HepG2 (cell line): Measurements from ENCODE around the gene TSPAN32. TPM values are rescaled to one million over a fixed set of nuclear protein-coding genes. Genes with fewer than 3 reads are reported as not detected.

ENCODE experiments used
- ASH2L ChIP-seq: fragments of 300-600, 200-600 bp; sonication (generic); IDR thresholded peaks from 2 replicates; pipeline ENCODE4 v1.7.0; 2017; ENCODE audit warnings: low read depth, mild to moderate bottlenecking, moderate library complexity, mixed read lengths, low read length; ENCODE audit not compliant: insufficient read length
- ATF3 ChIP-seq: sonication (generic); formaldehyde crosslinking; IDR thresholded peaks from 2 replicates; pipeline ENCODE4 v1.4.0; 2020; ENCODE audit warnings: missing genetic modification reagents
- E2F1 ChIP-seq: sonication (generic); formaldehyde crosslinking; IDR thresholded peaks from 2 replicates; pipeline ENCODE4 v1.5.0; 2020; ENCODE audit warnings: missing genetic modification reagents
- FOSL1 ChIP-seq: sonication (generic); formaldehyde crosslinking; IDR thresholded peaks from 2 replicates; pipeline ENCODE4 v1.9.0; 2021; ENCODE audit warnings: missing genetic modification reagents, borderline replicate concordance
- GZF1 ChIP-seq: sonication (generic); formaldehyde crosslinking; IDR thresholded peaks from 2 replicates; pipeline ENCODE4 v1.5.1; 2020; ENCODE audit warnings: mild to moderate bottlenecking, missing genetic modification reagents
- HDAC6 ChIP-seq: fragments of 200-600 bp; sonication (generic); IDR thresholded peaks from 2 replicates; pipeline ENCODE4 v1.7.0; 2017; ENCODE audit warnings: mild to moderate bottlenecking, antibody characterized with exemption, low read length, low read depth
- HNF4G ChIP-seq, 2 experiments: sonication (generic) in 1 of 2; formaldehyde crosslinking in 1 of 2; IDR thresholded peaks; 2 replicates each; pipeline versions ENCODE4 v1.4.0 to v1.6.1; 2011 to 2020; ENCODE audit warnings: borderline replicate concordance in 2 of 2, low read depth in 2 of 2, mild to moderate bottlenecking in 2 of 2, low read length in 1 of 2, missing genetic modification reagents in 1 of 2, moderate library complexity in 1 of 2
- KDM2A ChIP-seq: sonication (generic); formaldehyde crosslinking; IDR thresholded peaks from 2 replicates; pipeline ENCODE4 v1.4.0; 2020; ENCODE audit warnings: low read depth, missing genetic modification reagents, borderline replicate concordance
- KLF6 ChIP-seq: IDR thresholded peaks from 2 replicates; pipeline ENCODE4 v1.8.0; 2016; ENCODE audit warnings: missing biosample characterization, missing genetic modification reagents
- NCOA5 ChIP-seq: sonication (generic); formaldehyde crosslinking; IDR thresholded peaks from 2 replicates; pipeline ENCODE4 v1.4.0; 2020; ENCODE audit warnings: missing genetic modification reagents
- PAWR ChIP-seq: sonication (generic); formaldehyde crosslinking; IDR thresholded peaks from 2 replicates; pipeline ENCODE4 v1.4.0; 2020; ENCODE audit warnings: missing genetic modification reagents, mild to moderate bottlenecking, borderline replicate concordance
- PRDM15 ChIP-seq: sonication (generic); formaldehyde crosslinking; IDR thresholded peaks from 2 replicates; pipeline ENCODE4 v1.4.0; 2020; ENCODE audit warnings: missing genetic modification reagents
- SPEN ChIP-seq: sonication (generic); formaldehyde crosslinking; IDR thresholded peaks from 2 replicates; pipeline ENCODE4 v1.5.1; 2020; ENCODE audit warnings: low read depth, mild to moderate bottlenecking, missing genetic modification reagents
- ZFP36 ChIP-seq: fragments of 150-350 bp; IDR thresholded peaks from 2 replicates; pipeline ENCODE4 v1.6.1; 2018; ENCODE audit warnings: borderline replicate concordance, low read length, low read depth; ENCODE audit not compliant: partially characterized antibody
- ZFP36L2 ChIP-seq: sonication (generic); formaldehyde crosslinking; IDR thresholded peaks from 2 replicates; pipeline ENCODE4 v1.4.0; 2020; ENCODE audit warnings: missing genetic modification reagents
- ZFYVE20 ChIP-seq: sonication (generic); formaldehyde crosslinking; IDR thresholded peaks from 2 replicates; pipeline ENCODE4 v1.8.0; 2023; ENCODE audit warnings: low read depth, mild to moderate bottlenecking, moderate library complexity, missing genetic modification reagents, borderline replicate concordance
- ZNF124 ChIP-seq: sonication (generic); formaldehyde crosslinking; IDR thresholded peaks from 2 replicates; pipeline ENCODE4 v1.4.0; 2020; ENCODE audit warnings: missing genetic modification reagents
- ZNF207 ChIP-seq: fragments of 450-650 bp; IDR thresholded peaks from 2 replicates; pipeline ENCODE4 v1.6.1; 2016; ENCODE audit warnings: antibody characterized with exemption, borderline replicate concordance
- ZNF44 ChIP-seq: sonication (generic); formaldehyde crosslinking; IDR thresholded peaks from 2 replicates; pipeline ENCODE4 v1.5.1; 2020; ENCODE audit warnings: mild to moderate bottlenecking, missing genetic modification reagents
- ZNF543 ChIP-seq: sonication (generic); formaldehyde crosslinking; IDR thresholded peaks from 2 replicates; pipeline ENCODE4 v1.4.0; 2020; ENCODE audit warnings: mild to moderate bottlenecking, missing genetic modification reagents
- ZNF660 ChIP-seq: sonication (generic); formaldehyde crosslinking; IDR thresholded peaks from 2 replicates; pipeline ENCODE4 v1.5.1; 2020; ENCODE audit warnings: mild to moderate bottlenecking, low read depth, missing genetic modification reagents, borderline replicate concordance
- ZNF770 ChIP-seq: sonication (generic); formaldehyde crosslinking; IDR thresholded peaks from 2 replicates; pipeline ENCODE4 v1.5.0; 2020; ENCODE audit warnings: mild to moderate bottlenecking, missing genetic modification reagents
- polyA plus RNA-seq, 8 experiments: library from polyadenylated mRNA; depleted of rRNA in 3 of 8; stranded (reverse) in 7 of 8; unstranded in 1 of 8; fragments of >200 nt; fragmentation: Illumina TruSeq in 4 of 8; extraction: Trizol in 4 of 8; gene quantifications; 2 replicates each; pipeline versions ENCODE4 v1.2.1 to v1.2.3, GENCODE V29; 2011 to 2016; ENCODE audit warnings: low read depth in 4 of 8, missing spikeins in 1 of 8, mixed read lengths in 1 of 8; ENCODE audit not compliant: insufficient read depth in 1 of 8
- total RNA-seq, 5 experiments: library from RNA; depleted of rRNA; stranded (reverse); fragments of >200 nt; fragmentation: Illumina TruSeq; extraction: Trizol; gene quantifications; 2 replicates each; pipeline ENCODE4 v1.2.3, GENCODE V29; 2016; ENCODE audit warnings: low read depth in 1 of 5

TSPAN32 gene
- total and polyA plus RNA-seq, 2 of the 13 experiments (the other 11 are each of a cell fraction or from before 2014, with no cell fraction given): 0.09 to 0.70 TPM

GRCh38 chr11:2268729-2269600 lies 32.8 kb upstream of the TSPAN32 start (continued):
- TF ChIP-seq PRDM15 (CRISPR knock-in tag): no peak
- peak; percentile 37; the same call in 1 of the 2 replicates for TF ChIP-seq KLF6 (CRISPR knock-in tag)
- TF ChIP-seq ZNF124 (CRISPR knock-in tag): 0 out of 2 replicates have a peak, but pooled peaks have one; percentile 46
- TF ChIP-seq ZNF770 (CRISPR knock-in tag): peak; percentile 50; the same call in 1 of the 2 replicates
- no peak for TF ChIP-seq ZFYVE20 (CRISPR knock-in tag)
- peak; percentile 44 for TF ChIP-seq ASH2L
- no peak for TF ChIP-seq NCOA5
- TF ChIP-seq ZNF543 (CRISPR knock-in tag): no peak
- no peak for TF ChIP-seq HDAC6
- no peak for TF ChIP-seq ATF3 (CRISPR knock-in tag)
- peak; percentile 68 for TF ChIP-seq KDM2A (CRISPR knock-in tag)
- no peak for TF ChIP-seq FOSL1 (CRISPR knock-in tag)
- no peak for TF ChIP-seq ZNF660 (CRISPR knock-in tag)
- no peak for TF ChIP-seq ZNF44 (CRISPR knock-in tag)
- no peak for TF ChIP-seq GZF1 (CRISPR knock-in tag)
- TF ChIP-seq ZFP36L2 (CRISPR knock-in tag): no peak
- TF ChIP-seq ZNF207: no peak
- no peak for TF ChIP-seq ZFP36
- TF ChIP-seq SPEN (CRISPR knock-in tag): no peak; the same call in 1 of the 2 replicates
- TF ChIP-seq PAWR (CRISPR knock-in tag): no peak
- TF ChIP-seq E2F1 (CRISPR knock-in tag): no peak
- no peak for TF ChIP-seq HNF4G (IDR thresholded peaks at IDR 0.05; ENCODE audit: borderline replicate concordance, low read depth, low read length)
- TF ChIP-seq HNF4G (CRISPR knock-in tag; IDR thresholded peaks at IDR 0.05; ENCODE audit: borderline replicate concordance, low read depth): no peak
